ENCODE measurements around the gene DBF4. TPM values are rescaled to one million over a fixed set of nuclear protein-coding genes. Genes with fewer than 3 reads are reported as not detected.

Gene DBF4
- total RNA-seq, 1 experiment from 2014 or later: 62.8 TPM

- peak overlapping the region; percentile 91 for H3K4me3 Mint-ChIP-seq (ENCODE audit: unreplicated experiment)
- H3K27me3 Mint-ChIP-seq (ENCODE audit: insufficient read depth, unreplicated experiment): peaks cover 8% of the 10 kb centered on the region
- H3K36me3 Mint-ChIP-seq (ENCODE audit: insufficient read depth, unreplicated experiment): no peaks in the 10 kb centered on the region
- H3K9me3 ChIP-seq: no peaks in the 10 kb centered on the region
- intact Hi-C loops (cut with micrococcal nuclease; ENCODE audit: unreplicated experiment): no loop called here
- no TSS peak for BruUV-seq (replicated peaks)
- no peaks in the 10 kb centered on the region for H3K9me3 Mint-ChIP-seq (ENCODE audit: unreplicated experiment)
- peaks cover 6% of the 10 kb centered on the region for H3K4me1 Mint-ChIP-seq (ENCODE audit: low read depth, unreplicated experiment)
- ChIA-PET POLR2A (interaction anchor here (0.9 kb wide), 1 partner anchor 34 kb away, joined by 3 read pairs; no protein-coding TSS in a partner anchor), CTCF (interaction anchor here (1.3 kb wide), 1 partner anchor 23 kb away, joined by 3 read pairs; no protein-coding TSS in a partner anchor)
- H3K27me3 ChIP-seq (replicated peaks; ENCODE audit: control insufficient read depth, insufficient read depth, low read length): no peaks in the 10 kb centered on the region
- DNase-seq: no peak
- H3K4me3 ChIP-seq (ENCODE audit: low read depth, low read length): peak overlapping the region; percentile 81
- no peak for TF ChIP-seq CTCF (IDR thresholded peaks at IDR 0.05; ENCODE audit: insufficient read depth in 1 of 2, low read depth in 1 of 2, low read length in 1 of 2, severe bottlenecking in 1 of 2, unreplicated experiment in 1 of 2)
- peaks cover 7% of the 10 kb centered on the region for H3K4me1 ChIP-seq
- H3K27ac Mint-ChIP-seq (ENCODE audit: unreplicated experiment): peak overlapping the region; percentile 52
- H3K36me3 ChIP-seq (ENCODE audit: control insufficient read depth, insufficient read depth, low read length): no peaks in the 10 kb centered on the region
These were observed 57.3 kb downstream of the DBF4 start for GRCh38 chr7:87933605-87933952.

- Mint-ChIP-seq H3K4me1 (ENCODE audit: low read depth, unreplicated experiment) (peaks cover 12% of the 10 kb centered on the region), H3K4me3 (ENCODE audit: unreplicated experiment) (peak within 1 kb of the TSS; percentile 91), H3K36me3 (ENCODE audit: insufficient read depth, unreplicated experiment) (no peaks in the 10 kb centered on the region), H3K9me3 (ENCODE audit: unreplicated experiment) (no peaks in the 10 kb centered on the region), H3K27ac (ENCODE audit: unreplicated experiment) (peak within 1 kb of the TSS; percentile 52), H3K27me3 (ENCODE audit: insufficient read depth, unreplicated experiment) (peaks cover 8% of the 10 kb centered on the region)
- BruUV-seq (replicated peaks): no TSS peak
- POLR2A ChIA-PET: interaction anchor here (0.7 to 0.9 kb wide), 2 partner anchors 34 to 293 kb away, joined by 3 to 6 read pairs; no protein-coding TSS in a partner anchor
- CTCF ChIA-PET: interaction anchor here (0.6 to 1.3 kb wide), 4 partner anchors 11 to 104 kb away, joined by 3 to 6 read pairs (median 4); no protein-coding TSS in a partner anchor
- TF ChIP-seq CTCF (IDR thresholded peaks at IDR 0.05; ENCODE audit: insufficient read depth in 1 of 2, low read depth in 1 of 2, low read length in 1 of 2, severe bottlenecking in 1 of 2, unreplicated experiment in 1 of 2): no peak
- H3K27me3 ChIP-seq (replicated peaks; ENCODE audit: control insufficient read depth, insufficient read depth, low read length): no peaks in the 10 kb centered on the region
- no peaks in the 10 kb centered on the region for H3K9me3 ChIP-seq
- peak; percentile 90 for DNase-seq
- H3K4me3 ChIP-seq (ENCODE audit: low read depth, low read length): peak within 1 kb of the TSS; percentile 81
- intact Hi-C loops (cut with micrococcal nuclease; ENCODE audit: unreplicated experiment): loop anchor here (1.0 to 2.0 kb wide), 4 partner anchors 27 to 177 kb away; partner anchors contain the start of genes DBF4 and SLC25A40
- H3K4me1 ChIP-seq: peaks cover 12% of the 10 kb centered on the region
- no peaks in the 10 kb centered on the region for H3K36me3 ChIP-seq (ENCODE audit: control insufficient read depth, insufficient read depth, low read length)
These were observed 57.8 kb downstream of the DBF4 start, which contains the start of gene ADAM22 for GRCh38 chr7:87933953-87934698. Gene ADAM22 (plus strand): TSS chr7:87934251. CDS start chr7:87934466, 215 bp downstream.

GRCh38 chr7:87934699-87935383, 58.5 kb downstream of the DBF4 start:
- POLR2A ChIA-PET: interaction anchor here (0.7 kb wide), 1 partner anchor 292 kb away, joined by 6 read pairs; no protein-coding TSS in a partner anchor
- intact Hi-C loops (cut with micrococcal nuclease; ENCODE audit: unreplicated experiment): loop anchor here (1.0 to 5.0 kb wide), 5 partner anchors 28 to 176 kb away; partner anchors contain the start of genes DBF4 and SLC25A40
- peaks cover 18% of the 10 kb centered on the region for H3K4me1 ChIP-seq
- peak in 1 of 2 experiments; percentile 24 for DNase-seq
- CTCF ChIA-PET: interaction anchor here (0.6 to 1.3 kb wide), 3 partner anchors 10 to 103 kb away, joined by 3 to 6 read pairs (median 5); no protein-coding TSS in a partner anchor
- Mint-ChIP-seq H3K36me3 (ENCODE audit: insufficient read depth, unreplicated experiment) (no peaks in the 10 kb centered on the region), H3K4me3 (ENCODE audit: unreplicated experiment) (peak overlapping the region; percentile 91), H3K9me3 (ENCODE audit: unreplicated experiment) (no peaks in the 10 kb centered on the region), H3K27me3 (ENCODE audit: insufficient read depth, unreplicated experiment) (peaks cover 8% of the 10 kb centered on the region), H3K27ac (ENCODE audit: unreplicated experiment) (peak overlapping the region; percentile 52), H3K4me1 (ENCODE audit: low read depth, unreplicated experiment) (peaks cover 15% of the 10 kb centered on the region)
- peak overlapping the region; percentile 81 for H3K4me3 ChIP-seq (ENCODE audit: low read depth, low read length)
- no TSS peak for BruUV-seq (replicated peaks)
- TF ChIP-seq CTCF (IDR thresholded peaks at IDR 0.05; ENCODE audit: insufficient read depth in 1 of 2, low read depth in 1 of 2, low read length in 1 of 2, severe bottlenecking in 1 of 2, unreplicated experiment in 1 of 2): no peak
- no peaks in the 10 kb centered on the region for H3K36me3 ChIP-seq (ENCODE audit: control insufficient read depth, insufficient read depth, low read length)
- H3K9me3 ChIP-seq: no peaks in the 10 kb centered on the region
- no peaks in the 10 kb centered on the region for H3K27me3 ChIP-seq (replicated peaks; ENCODE audit: control insufficient read depth, insufficient read depth, low read length)

All from Caco-2 (cell line).